Neural crest cell (in vitro differentiated cells): Measurements from ENCODE around the gene INSL3. TPM values are rescaled to one million over a fixed set of nuclear protein-coding genes. Genes with fewer than 3 reads are reported as not detected.

Experiments used
- DNase-seq: peaks from one replicate; pipeline ENCODE4 v3.0.0; 2021; ENCODE audit warnings: low read depth, mixed read lengths, low spot score
- H3K27ac Mint-ChIP-seq: one replicate; pipeline ENCODE4 v1.8.0; 2021; ENCODE audit warnings: mild to moderate bottlenecking, mixed read lengths; ENCODE audit not compliant: unreplicated experiment
- H3K27me3 Mint-ChIP-seq: 2 replicates; pipeline ENCODE4 v1.8.0; 2021; ENCODE audit warnings: low read depth, mild to moderate bottlenecking, mixed read lengths
- H3K36me3 Mint-ChIP-seq: 2 replicates; pipeline ENCODE4 v1.8.0; 2021; ENCODE audit warnings: low read depth, mild to moderate bottlenecking, mixed read lengths
- H3K4me1 Mint-ChIP-seq: 2 replicates; pipeline ENCODE4 v1.8.0; 2021; ENCODE audit warnings: mixed read lengths
- H3K4me3 Mint-ChIP-seq: one replicate; pipeline ENCODE4 v1.8.0; 2021; ENCODE audit warnings: mild to moderate bottlenecking, mixed read lengths
- H3K9me3 Mint-ChIP-seq: 2 replicates; pipeline ENCODE4 v1.8.0; 2021; ENCODE audit warnings: mixed read lengths
- total RNA-seq: library from RNA; stranded (reverse); gene quantifications from 2 replicates; pipeline ENCODE4 v1.2.1, GENCODE V29; 2021
- TF ChIP-seq, protein P1 (sequence below): fragments of 200-600 bp; sonication (generic); conservative IDR thresholded peaks from 2 replicates; pipeline ENCODE4 v1.5.0; 2021; ENCODE audit warnings: antibody characterized with exemption, mild to moderate bottlenecking

The INSL3 gene
- total RNA-seq, 1 donor from 2014 or later: not detected

- DNase-seq: no peak
- peaks cover 29% of the 10 kb centered on the region for H3K36me3 Mint-ChIP-seq
- H3K27me3 Mint-ChIP-seq: peaks cover 19% of the 10 kb centered on the region
- H3K4me3 Mint-ChIP-seq: peak overlapping the region; percentile 96
- H3K9me3 Mint-ChIP-seq: no peaks in the 10 kb centered on the region
- H3K4me1 Mint-ChIP-seq: peaks cover 28% of the 10 kb centered on the region
- peak overlapping the region; percentile 94 for H3K27ac Mint-ChIP-seq
- TF ChIP-seq, protein P1, sequence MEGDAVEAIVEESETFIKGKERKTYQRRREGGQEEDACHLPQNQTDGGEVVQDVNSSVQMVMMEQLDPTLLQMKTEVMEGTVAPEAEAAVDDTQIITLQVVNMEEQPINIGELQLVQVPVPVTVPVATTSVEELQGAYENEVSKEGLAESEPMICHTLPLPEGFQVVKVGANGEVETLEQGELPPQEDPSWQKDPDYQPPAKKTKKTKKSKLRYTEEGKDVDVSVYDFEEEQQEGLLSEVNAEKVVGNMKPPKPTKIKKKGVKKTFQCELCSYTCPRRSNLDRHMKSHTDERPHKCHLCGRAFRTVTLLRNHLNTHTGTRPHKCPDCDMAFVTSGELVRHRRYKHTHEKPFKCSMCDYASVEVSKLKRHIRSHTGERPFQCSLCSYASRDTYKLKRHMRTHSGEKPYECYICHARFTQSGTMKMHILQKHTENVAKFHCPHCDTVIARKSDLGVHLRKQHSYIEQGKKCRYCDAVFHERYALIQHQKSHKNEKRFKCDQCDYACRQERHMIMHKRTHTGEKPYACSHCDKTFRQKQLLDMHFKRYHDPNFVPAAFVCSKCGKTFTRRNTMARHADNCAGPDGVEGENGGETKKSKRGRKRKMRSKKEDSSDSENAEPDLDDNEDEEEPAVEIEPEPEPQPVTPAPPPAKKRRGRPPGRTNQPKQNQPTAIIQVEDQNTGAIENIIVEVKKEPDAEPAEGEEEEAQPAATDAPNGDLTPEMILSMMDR: no peak
Observed at GRCh38 chr19:17860993-17861360, 39.7 kb upstream of the INSL3 start.

DNA sequence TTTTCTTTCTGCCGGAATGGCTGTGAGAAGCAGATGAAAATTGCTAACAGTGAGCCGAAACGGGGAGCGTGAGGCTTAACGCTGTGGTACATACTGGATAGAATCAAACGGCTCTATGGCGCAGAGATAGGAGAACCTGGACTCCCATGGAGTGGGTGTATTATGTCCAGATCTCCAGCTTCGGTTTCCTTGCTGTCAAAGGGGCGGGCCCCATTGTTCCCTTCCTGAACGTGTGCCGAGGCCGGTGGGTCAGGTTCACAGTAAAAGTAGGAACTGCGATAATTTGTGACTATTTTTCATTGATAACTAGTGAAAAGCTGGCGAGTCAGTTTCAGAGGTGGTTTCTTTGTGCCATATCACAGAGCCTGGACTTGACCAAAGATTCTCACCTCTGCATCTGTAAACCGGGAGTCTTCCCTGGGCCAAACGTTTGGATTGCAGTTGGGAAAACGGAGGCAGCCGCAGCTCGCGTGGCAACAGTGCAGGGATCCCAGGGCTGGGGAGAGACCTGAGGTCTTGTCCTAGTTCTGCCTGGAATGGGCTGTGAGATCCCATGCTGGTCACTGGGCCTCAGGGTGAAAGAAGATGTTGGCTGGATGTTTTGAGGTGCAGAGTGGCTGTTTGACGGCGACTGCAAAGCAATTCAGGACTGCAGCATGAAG is 39.1 kb upstream of the INSL3 start:
- Mint-ChIP-seq H3K36me3 (peaks cover 25% of the 10 kb centered on the region), H3K27ac (peak overlapping the region; percentile 94), H3K4me1 (peaks cover 31% of the 10 kb centered on the region), H3K27me3 (peaks cover 18% of the 10 kb centered on the region), H3K4me3 (peak overlapping the region; percentile 96), H3K9me3 (no peaks in the 10 kb centered on the region)
- DNase-seq: no peak
- TF ChIP-seq, protein P1: no peak

DNA sequence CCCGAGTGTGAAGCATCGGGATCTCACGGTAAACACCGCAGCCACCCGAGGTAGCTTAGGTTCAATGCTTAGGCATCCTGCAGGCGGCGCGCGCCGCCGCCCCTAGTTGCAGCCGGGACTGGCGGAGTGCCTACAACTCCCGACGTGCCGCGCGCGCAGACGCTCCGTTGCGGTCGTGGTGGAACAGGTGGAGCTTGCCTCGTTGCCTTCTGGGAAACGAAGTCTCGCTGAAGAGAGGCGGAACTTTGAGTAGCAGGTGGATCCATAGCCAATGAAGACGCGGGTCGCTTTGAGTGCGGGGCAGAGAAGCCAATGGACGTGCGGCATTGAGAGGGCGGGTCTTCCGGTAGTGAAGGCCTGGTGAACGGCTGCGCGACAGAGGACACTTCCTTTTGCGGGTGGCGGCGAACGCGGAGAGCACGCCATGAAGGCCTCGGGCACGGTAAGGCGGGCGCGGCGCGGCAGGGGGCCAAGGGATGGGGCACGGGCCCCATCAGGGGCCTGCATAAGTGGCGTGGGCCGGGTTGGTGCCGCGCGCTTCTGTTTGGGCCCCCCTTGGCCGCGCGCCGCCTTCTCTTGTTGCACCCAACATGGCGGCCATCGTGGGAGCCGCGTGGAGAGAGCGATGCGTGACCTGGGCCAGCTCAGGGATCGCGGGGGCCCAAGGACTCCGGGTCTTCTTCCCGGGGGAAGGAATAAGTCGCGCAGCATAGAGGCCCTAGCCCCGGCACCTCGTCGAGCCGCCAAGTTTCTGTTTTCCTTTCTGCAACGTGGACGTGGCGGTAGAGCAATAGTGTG is 38.4 kb upstream of the INSL3 start, which contains the start of gene RPL18A:
RPL18A (plus strand) TSS at position 378 of the 798 bp plus-strand sequence; CDS start at position 425, 47 bp downstream.
- peaks cover 15% of the 10 kb centered on the region for H3K27me3 Mint-ChIP-seq
- peak; percentile 93 for DNase-seq
- H3K4me1 Mint-ChIP-seq: peaks cover 33% of the 10 kb centered on the region
- TF ChIP-seq, protein P1: peak; percentile 74
- no peaks in the 10 kb centered on the region for H3K9me3 Mint-ChIP-seq
- H3K36me3 Mint-ChIP-seq: peaks cover 20% of the 10 kb centered on the region
- peak within 1 kb of the TSS; percentile 98 for H3K27ac Mint-ChIP-seq
- H3K4me3 Mint-ChIP-seq: peak within 1 kb of the TSS; percentile 96

DNA sequence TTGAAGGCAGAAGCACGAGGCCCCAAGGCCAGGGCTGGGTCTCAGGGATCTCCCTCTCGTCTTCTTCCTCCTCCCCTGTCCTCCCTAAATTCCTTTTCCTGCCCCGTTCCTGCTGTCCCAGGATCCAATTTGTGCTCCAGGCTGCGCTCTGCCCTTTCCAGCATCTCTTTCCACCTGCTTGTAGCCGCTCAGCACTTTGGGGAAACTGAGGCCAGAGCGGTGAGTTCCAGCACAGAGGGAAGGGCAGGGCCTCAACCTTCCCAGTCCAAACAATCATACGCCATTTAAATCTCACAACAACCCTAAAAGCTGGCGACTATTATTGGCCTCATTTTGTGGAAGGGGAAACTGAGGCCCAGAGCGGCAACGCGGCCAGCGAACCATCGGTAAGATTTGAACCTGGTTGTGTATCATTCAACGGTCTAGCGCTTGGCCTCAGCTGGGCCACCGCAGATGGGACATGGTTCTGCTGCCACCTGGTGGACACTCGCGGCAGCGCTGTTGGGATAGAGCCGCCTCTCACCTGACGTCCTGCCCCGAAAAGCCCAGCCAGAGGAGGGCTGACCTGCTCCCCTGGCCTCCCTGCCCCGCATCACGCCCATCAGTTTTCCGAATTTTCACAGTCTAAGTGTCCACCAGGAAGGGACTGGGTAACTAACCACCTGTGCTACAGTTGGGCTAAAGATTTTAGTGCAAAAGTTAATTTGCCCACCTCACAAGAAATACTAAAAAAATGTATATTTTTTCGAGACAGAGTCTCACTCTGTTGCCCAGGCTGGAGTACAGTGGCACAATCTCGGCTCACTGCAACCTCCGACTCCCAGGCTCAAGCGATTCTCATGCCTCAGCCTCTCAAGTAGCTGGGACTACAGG is 34.2 kb upstream of the INSL3 start:
- Mint-ChIP-seq H3K9me3 (no peaks in the 10 kb centered on the region), H3K27me3 (peaks cover 17% of the 10 kb centered on the region), H3K27ac (no peak overlapping the region), H3K4me1 (peaks cover 22% of the 10 kb centered on the region), H3K36me3 (peaks cover 8% of the 10 kb centered on the region), H3K4me3 (peak overlapping the region; percentile 85)
- DNase-seq: peak; percentile 96
- TF ChIP-seq, protein P1: peak; percentile 97

- Mint-ChIP-seq H3K27me3 (peaks cover 12% of the 10 kb centered on the region), H3K9me3 (no peaks in the 10 kb centered on the region), H3K27ac (no peak overlapping the region), H3K4me1 (peaks cover 14% of the 10 kb centered on the region), H3K36me3 (no peaks in the 10 kb centered on the region), H3K4me3 (no peak overlapping the region)
- no peak for DNase-seq
- TF ChIP-seq, protein P1: no peak
Observed at GRCh38 chr19:17854061-17854460, 32.7 kb upstream of the INSL3 start.
